Mucosa of gallbladder (tissue), 1 donor: ENCODE measurements around the gene IMP3. TPM values are rescaled to one million over a fixed set of nuclear protein-coding genes. Genes with fewer than 3 reads are reported as not detected.
A peak's percentile ranks its signal among the peaks of the same experiment; 100 is the strongest.
"Not testable (repeated sequence)": the region's sequence is repeated elsewhere in the genome, so short reads cannot be mapped to it uniquely, and the experiment has no call there.

Experiments used
- DNase-seq: peaks from one replicate; pipeline ENCODE4 v3.0.0-alpha.2; 2020; ENCODE audit warnings: low spot score
- total RNA-seq: library from RNA; stranded (reverse); gene quantifications from one replicate; pipeline ENCODE4 v1.2.1, GENCODE V29; 2021
- donor health status: DM: no; HTN: no; CAD: no.

IMP3 gene, protein sequence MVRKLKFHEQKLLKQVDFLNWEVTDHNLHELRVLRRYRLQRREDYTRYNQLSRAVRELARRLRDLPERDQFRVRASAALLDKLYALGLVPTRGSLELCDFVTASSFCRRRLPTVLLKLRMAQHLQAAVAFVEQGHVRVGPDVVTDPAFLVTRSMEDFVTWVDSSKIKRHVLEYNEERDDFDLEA
- 66.3 TPM for total RNA-seq

DNA sequence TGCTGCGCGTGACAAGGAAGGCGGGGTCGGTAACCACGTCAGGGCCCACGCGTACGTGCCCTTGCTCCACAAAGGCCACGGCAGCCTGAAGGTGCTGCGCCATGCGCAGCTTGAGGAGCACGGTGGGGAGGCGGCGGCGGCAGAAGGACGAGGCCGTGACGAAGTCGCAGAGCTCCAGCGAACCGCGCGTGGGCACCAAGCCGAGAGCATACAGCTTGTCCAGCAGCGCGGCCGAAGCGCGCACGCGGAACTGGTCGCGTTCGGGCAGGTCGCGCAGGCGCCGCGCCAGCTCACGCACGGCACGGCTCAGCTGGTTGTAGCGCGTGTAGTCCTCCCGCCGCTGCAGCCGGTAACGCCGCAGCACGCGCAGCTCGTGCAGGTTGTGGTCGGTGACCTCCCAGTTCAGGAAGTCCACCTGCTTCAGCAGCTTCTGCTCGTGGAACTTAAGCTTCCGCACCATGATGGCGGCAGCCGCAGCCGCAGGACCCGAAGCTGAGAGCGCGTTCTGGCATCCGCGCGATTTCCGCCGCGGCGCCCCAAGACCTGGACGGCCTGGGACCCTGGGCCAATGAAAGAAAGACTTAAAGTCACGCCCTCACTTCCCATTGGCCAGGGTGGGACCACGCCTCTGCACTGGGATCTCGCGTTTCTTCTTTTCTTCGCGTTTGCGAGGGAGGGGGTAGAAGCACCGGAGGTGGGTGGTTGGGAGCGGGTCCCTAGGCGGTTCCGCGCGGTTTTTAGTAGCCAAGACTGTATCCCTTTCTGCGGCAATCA lies at the start of gene IMP3:
Gene IMP3, minus strand, starts transcription at position 516 of the 774 bp plus-strand sequence. Its CDS starts 56 bp downstream, at position 460.
- DNase-seq = peak; percentile 96

DNA sequence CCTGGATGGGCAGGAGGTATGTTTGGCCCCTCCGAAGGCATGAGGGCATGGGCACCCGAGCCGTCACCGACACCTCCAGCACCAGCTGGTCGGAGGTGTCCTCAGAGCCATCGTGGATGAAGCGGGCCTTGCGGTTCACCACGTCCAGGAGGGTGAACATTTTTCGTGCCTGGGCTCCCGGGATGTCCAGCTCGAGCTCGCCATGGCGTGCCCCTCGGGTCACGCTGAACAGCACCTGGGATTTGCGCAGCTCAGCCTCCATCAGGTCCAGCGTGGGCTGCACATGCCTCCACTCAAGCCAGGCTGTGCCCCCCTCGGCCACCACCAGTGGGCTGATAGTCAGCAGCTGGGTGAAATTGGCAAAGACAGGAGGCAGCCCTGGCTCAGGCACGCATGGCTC lies 49.4 kb upstream of the IMP3 start:
- DNase-seq = not testable (repeated sequence)

DNA sequence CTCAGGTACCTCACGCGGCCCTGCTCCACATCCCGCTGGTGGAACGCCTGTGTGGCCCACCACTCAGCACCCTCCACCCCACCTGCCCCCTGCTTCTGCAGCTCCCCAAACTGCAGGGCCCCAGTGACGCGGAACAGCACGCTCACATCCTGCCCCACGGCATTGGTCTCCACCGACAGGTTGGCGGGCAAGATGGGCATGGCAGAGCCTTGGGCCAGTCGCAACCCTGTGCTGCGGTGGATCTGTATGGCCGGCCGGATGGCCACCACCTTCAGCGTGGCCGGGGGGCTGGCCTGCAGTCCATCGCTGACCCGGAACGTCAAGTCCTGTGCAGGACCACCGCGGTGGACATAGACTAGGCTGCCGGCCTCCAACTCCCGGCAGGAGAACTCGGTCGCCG lies 48.8 kb upstream of the IMP3 start:
- DNase-seq = no peak

DNA sequence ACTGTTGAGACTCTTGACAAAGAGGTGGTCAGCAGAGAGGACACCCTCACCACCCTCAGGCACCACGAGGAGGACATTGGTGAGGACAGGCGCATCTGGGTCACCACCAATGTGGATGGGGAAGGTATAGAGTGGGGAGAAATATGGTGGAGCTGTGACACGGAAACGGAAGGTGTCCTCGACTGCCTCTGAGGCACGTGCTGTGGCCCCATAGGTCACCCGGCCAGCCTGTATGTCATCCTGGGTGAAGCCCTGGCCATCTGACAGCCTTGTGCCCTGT lies 48.2 kb upstream of the IMP3 start:
- DNase-seq = no peak

DNA sequence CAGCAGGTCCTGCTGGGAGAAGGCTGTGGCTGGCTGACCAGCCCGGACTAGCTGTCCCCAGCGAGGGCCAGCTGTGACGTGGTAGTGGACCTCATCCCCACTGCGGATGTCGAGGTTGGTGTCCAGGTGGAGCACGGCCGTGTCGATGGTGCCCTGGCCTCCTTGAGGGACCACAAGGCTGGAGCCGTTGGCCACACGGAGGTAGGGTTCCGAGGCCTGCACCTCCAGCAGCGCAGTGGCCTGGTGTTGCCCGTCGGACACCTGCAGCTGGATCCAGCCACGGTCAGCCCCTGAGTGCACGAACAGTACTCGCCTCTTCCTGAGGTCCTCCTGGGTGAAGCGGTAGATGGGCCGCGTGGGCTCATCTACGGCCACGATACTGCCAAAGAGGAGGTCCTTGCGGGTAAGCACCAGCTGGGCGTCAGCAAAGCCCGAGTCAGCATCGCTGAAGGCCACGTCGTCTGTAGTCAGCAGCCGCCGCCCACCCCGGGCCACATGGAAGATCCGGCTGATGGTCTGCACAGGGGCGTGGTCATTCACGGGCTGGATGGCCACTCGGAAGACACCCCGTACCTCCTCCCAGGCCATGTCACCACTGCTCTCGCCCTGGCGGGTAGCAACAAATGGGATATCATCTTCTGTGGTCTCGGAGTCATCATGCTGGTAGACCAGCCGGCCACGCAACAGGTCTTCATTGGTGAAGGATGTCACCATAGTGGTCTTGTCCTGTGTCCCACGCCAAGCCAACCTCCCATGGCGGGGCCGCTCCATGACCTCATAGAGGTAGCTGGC lies 47.7 kb upstream of the IMP3 start:
- no peak for DNase-seq

DNA sequence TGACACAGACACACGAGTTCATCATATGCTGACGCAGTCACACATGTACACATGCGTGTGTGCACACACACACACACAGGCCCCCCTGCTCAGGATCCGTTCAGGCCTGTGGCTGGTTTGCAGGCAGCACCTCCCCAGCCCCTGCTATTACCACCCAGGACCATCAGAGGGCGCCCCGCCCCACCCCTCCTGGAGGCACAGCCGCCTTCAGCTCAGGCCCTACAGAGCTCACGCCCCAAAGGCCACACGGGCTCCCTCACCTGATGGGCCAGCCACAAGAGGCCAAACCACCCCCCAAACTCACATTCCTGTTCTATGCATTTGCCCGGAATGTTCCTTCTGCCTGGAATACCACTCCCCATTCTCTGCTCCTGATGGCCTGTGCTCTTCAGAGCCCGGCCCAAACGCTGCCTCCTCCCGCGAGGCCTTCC lies 46.2 kb upstream of the IMP3 start:
- DNase-seq = peak; percentile 79

DNA sequence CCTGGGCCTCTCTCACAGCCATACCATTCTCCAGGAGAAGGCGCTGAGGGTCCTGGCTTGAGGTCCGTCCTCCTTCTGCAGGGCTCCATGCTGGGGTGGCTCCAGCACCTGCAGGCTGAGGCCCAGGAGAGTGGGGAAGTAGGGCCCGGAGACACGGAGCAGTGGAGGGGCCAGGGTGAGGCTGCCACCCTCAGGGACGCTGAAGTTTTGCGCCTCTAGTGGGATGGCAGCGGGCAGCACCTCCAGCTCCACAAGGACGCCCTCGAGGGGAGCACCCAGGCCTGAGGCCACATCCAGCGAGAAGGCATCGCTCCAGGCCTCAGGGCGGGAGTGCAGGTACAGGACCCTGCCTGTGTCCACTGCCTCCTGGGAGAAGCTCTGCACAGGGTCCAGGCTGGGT lies 45.2 kb upstream of the IMP3 start:
- DNase-seq = no peak

DNA sequence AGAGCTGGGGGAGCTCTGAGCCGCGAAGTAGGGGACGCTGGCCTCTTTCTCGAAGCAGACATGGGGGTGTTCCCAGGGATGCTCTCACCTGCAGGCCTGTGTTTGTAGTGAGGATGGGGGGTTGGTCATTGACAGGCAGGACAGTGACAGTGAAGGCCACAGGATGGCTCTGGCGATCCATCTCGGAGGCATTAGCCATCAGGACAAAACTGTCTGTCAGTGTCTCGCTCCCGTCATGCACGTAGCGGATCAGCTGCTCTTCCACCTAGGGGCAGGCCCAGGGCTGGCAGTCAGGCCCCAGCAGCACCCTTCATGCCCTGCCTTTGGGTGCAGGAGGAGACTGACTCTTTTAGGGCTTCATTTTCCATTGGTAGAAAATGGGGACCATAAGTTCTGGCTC lies 44.6 kb upstream of the IMP3 start:
- DNase-seq = no peak

DNA sequence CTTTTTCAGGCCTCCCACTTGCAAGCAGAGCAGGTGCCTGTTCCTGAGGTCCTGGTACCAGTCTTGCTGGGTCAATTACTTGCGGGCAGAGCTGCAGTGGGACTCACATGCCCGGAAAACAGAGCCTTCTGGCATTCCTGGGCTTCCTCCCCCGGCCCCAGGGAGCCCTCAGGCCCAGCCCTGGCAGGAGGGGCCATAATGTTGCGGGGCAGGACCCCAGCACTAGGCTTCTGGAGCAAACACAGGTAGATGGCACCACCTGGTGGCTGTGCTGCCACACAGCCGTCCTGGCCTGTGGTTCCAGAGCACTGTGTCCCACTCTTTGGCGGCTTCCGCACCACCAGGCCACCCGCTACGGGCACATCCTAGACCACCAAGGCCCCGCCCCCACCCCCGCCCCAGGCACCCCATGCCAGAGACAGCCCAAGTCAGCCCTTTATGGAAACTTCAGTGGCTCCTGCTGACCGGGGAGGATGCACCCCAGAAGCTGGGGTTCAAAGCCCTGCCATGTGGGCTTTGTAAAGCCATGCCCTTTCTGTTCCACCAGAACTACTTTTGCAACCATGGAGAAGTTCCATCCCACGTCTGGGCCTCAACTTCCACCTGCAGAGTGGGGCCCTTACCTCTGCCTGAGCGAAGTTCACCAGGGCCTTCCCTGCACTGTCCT lies 43.8 kb upstream of the IMP3 start:
- DNase-seq = peak; percentile 53

DNA sequence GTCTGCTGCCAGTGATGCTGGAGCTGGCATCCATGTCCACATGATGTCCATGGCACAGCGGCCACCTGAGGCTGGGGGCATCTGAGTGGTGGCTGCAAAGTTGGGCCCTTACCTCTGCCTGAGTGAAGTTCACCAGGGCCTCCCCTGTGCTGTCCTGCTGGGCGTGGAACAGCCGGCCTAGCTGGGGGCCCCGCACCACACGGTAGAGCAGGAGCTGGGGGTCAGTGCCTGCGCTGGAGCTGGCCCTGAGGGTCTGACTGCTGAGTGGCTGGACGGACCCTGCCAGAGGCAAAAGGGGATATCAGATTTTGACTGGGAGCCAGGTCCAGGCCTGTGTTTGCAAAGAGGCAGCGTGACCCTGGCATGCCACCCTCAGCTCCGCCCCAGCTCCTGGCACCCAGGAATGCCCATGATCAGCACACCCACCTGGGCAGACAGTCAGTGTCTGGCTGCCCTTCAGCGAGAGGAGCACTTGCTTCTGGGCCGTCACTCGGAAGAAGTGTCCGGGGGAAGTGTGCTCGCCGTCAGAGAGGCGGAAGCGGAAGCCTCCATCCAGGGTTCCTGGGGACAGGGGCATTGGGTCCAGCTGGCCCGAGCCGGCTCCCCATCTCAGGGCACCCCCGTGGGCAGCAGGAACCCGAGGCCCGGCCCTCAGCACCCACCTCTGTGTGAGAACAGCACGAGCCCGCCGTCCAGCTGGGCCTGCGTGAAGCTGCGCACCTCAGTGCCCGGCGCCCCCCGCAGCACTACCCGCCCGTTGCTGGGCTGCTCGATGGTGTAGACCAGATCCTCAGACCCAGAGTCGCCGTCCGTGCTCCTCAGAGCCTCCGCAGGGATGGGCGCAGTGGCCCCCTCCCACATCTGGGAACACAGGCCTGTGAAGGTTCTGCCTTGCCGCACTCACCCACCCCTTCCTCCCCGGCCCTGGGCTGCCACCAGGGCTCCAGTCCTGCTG lies 42.4 kb upstream of the IMP3 start:
- no peak for DNase-seq

DNA sequence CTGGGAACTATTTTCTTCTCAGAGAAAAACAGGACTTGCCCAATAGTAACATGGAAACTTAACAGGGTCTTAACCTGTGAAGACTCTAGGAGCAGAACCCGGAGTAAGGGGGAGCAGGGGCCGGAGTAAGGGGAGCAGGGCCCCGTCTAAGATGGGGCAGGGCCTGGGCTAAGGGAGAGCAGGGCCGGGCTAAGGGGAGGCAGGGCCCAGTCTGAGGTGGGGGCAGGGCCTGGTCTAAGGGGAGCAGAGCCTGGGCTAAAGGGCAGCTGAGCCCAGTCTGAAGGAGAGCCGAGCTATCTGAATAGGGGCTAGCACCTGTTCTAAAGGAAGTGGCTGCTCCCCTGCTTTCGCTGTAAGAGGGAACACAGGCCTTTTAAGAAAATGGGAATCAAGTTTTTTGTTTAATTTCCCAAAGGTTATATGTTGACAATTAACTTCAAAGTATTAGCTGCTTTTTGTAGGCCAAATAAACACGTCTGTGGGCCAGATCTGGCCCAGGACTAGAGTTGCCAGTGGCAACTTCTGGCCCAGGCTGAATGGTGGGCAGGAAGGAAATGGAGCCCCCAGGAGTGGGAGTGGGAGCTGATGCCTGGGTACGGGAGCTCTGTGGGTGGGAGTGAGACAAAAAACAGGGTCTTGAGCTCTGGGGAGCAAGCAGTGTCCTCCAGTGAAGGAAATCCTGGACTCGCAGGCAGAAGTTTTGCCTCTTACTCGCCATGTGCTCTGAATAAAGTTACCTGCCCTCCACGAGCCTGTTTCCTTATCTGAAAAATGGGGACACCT lies 40.2 kb upstream of the IMP3 start:
- DNase-seq = no peak

DNA sequence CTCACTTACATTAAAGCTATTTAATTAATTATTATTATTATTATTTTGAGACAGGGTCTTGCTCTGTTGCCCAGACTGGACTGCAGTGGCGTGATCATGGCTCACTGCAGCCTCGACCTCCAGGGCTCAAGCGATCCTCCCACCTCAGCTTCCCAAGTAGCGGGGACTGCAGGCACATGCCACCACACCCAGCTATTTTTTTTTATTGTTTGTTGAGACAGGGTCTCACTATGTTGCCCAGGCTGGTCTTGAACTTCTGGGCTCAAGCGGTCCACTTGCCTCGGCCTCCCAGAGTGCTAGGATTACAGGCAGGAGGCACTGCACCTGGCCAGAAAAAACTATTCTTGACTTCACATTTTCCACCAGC lies 38.3 kb upstream of the IMP3 start:
- not testable (repeated sequence) for DNase-seq

DNA sequence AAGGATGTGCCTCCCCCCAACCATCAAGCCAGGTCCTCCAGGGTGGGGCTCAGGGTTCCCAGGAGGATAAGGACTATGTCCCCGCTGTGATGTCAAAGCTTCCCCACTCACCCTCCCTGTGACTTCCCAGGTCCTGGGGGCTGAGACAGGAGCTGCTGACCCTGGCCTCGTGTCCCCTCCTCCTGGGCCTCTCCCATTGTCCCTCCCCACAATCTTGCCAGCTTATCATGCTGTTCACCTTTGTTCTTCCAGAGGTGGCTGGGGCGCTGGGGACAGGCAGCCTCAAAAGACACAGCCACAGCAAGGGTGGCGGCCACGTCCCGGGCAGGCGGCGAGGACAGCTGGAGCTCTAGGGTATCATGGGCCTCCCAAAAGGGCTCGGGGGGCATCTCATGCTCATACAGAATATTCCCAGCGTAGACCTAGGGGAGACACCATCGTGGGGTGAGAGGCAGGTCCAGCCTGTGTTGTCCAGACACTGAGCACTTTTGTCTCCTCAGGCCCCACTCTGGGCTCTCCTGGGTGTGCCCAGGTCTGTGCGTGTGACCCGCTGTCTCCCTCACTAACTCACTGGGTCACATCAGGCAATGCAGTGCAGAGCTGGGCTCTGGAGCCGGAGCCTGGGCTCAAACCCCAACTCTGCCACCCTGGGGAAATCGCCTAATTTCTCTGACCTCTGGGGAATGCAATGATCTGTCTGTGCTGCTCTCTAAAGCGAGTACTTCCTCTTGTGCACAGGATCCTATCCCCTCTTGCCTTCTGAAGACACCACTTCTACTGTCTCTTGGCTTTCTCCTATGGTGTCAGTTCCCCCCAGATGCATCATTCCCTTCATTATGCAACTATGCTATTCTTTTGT lies 37.7 kb upstream of the IMP3 start:
- no peak for DNase-seq

DNA sequence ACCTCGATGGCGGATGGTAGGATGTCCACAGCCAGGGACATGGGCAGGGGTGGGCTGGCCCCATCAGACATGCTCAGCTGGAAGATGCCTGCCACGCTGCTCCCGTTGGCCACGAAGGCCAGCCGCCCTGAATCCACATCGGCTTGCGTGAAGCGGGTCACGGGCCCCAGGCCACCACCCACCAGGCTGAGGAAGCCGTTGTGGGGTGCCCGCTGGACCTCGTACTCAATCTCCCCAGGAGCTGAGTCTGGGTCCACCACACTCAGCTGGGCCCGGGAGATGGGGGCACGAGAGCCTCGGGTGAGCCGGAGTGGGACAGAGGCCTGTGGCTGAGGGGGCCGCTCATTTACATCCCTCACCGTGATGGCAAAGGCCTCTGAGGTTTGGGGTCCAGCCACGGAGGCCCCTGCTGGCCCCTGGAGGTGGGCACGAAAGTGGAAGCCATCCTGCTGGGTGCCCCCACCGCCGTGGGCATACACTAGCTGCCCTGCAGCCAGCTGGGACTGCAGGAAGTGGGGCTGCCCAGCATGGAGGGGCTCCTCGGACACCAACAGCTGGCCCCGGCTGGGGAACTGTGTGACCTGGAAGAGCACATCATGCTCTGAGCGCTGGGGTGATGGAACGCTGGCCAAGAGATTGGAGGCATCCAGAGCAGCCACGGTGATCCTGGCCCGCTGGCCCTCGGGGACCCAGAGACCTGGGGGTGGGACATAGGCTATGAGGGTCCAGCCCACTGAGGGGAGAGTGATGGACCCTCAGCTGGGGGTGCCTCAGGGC lies 36.9 kb upstream of the IMP3 start:
- DNase-seq = no peak

DNA sequence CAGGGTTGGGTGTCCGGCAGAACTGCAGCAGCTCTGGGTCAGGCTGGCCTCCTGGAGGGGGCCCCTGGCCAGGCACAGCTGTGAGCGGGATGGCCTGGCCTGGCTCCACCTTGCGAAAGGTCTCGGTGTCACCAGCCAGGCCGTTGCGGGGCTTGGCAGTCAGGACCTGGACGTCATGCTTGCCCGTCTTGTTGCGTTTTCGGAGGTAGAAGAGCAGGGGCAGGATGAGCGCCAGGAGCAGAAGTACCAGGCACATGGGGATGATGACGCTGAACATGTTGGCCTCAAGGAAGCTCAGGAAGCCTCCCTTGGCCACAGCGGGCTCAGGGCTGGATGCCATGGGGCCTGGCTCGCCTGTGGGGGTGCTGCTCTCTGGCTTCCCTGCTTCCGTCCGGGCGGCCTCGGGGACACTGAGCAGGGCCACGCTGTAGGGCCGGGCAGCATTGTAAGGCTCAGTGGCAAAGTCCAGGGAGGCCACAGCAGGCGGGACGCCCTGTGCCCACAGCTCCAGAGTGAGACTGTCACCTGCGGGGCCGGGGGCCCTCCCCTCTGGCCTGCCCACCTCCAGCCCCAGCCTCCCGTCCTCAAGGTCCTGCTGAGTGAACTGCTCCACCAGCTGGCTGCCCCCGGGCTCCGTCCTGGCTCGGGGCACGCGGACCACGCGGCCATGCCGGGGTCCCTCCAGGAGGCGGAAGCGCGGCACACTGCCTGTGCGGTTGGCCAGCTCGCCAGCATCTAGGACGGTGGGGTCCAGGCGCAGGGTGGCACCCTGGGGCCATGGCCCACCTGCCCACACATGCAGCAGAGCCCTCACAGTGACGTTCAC lies 35.8 kb upstream of the IMP3 start:
- no peak for DNase-seq

DNA sequence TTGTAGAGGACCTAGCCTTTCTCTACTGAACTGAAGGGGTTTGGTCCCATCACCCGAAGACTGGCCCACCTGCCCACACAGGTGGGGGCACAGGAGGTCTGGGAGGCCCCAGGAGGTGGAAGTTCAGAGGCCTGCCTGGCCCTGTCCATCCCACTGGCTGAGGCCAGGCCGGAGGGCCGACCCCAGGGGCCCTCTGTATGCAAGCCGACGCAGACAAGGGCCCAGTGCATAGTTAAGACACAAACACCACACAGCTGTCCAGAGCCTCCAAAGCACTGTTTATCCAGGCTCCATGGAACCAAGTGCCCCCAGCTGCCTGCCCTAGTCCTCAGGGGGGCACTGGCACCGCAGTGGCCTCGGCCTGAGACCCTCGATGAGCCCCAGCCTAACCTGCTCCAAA lies 34.3 kb upstream of the IMP3 start:
- no peak for DNase-seq

DNA sequence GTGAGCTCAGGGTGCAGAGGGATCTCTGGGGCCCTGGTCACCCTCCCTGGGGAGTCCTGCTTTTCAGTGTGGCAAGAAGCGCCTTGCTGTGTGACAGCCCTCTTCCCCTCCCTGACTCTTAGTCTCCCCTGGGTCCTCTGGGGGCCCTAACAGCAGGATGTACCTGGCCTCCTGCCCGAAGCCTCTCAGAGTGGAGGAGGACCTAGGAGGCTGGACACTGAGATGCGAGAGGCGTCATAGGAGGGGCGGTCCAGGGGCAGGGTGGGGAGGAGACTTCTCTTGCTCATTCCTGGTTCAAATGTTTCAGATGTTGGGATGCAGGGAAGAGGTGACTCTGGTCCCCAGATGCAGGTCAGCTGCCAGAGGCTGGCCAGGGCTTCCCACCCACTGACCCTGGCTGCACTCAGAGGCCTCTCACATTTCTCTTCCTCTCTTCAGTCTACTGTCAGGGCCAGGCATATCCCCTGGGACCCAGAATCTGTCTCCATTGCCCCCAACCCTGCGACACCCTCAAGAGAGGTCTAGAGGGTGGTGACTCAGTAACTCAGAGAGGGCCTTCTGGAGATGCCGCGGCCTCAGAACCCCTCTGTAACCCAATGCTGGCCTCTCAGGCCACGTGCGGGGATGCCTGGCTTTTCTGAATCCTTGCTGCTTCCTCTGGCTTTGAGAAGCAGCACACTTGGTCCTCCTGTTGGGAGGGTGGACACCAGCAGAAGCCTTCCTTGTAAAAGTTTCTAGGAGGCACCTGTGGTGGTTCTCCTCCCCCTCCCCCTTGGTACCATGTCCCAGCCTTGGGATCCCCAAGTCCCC lies 33.6 kb upstream of the IMP3 start:
- DNase-seq = peak; percentile 70
